ENCODE measurements around the gene UBE2G1.

Gene UBE2G1

DNA sequence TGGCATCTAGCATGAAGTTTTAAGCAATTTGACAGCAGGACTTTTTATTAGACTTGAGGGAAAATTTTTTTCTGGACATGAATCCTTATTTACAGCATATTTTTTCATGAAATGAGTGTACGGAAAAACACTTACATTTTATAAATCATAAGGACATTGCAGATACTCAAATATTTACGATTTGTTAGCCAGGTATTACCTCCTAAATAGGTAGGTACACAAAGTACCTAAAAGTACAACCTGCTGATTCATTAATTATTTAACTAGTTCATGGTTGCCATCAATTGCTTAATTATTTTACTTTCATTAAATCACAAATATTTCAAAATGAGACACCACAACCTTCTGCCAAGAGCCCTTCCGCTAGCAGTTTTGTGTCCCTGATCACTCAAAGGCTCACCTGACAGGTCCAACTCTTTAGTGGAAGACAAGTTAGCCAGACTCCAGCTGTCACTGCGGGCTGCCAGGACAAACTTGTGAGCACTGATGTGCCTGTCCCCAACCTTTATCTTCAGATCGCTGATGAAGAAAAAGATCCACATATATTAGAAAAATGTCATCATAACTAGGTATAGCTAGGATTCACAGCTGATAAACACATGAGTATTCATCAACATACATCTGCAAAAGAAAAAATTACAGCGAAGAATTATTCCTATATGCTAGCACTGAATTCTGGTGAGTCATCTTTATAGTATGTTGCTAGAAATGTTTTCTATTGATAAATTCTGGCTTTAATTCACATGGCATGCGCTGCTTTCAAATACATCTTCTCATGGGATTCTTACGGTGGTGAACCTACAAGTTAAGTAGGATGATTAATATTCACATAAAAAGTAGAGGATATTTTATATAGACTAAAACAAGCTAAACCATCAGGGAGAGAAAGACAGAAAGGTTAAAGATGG is 130.8 kb downstream of the UBE2G1 start:
- no peak overlapping the region for H3K27ac Mint-ChIP-seq
- H3K36me3 Mint-ChIP-seq, result peaks cover 39% of the 10 kb centered on the region
- ATAC-seq, result no peak
- no peak overlapping the region for H3K4me3 Mint-ChIP-seq
- H3K27me3 Mint-ChIP-seq, result no peaks in the 10 kb centered on the region
- no peaks in the 10 kb centered on the region for H3K9me3 Mint-ChIP-seq
- H3K4me1 Mint-ChIP-seq, result no peaks in the 10 kb centered on the region

DNA sequence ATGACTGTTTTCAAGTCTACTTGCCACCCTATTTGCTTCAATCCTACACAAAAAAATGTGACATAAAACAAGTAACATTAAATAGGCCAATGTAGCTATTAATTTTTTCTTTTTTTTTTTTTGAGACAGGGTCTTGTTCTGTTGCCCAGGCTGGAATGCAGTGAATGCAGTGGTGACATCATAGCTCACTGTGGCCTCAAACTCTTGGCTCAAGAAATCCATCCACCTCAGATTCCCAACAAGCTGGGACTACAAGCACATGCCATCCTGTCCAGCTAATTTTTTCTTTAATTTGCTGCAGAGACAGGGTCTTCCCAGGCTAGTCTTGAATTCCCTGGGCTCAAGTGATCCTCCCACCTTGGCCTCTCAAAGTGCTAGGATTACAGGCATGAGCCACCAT is 132.1 kb downstream of the UBE2G1 start:
- H3K36me3 Mint-ChIP-seq, result peaks cover 29% of the 10 kb centered on the region
- H3K4me1 Mint-ChIP-seq, result no peaks in the 10 kb centered on the region
- H3K27me3 Mint-ChIP-seq, result no peaks in the 10 kb centered on the region
- no peaks in the 10 kb centered on the region for H3K9me3 Mint-ChIP-seq
- no peak for ATAC-seq
- H3K27ac Mint-ChIP-seq, result no peak overlapping the region
- no peak overlapping the region for H3K4me3 Mint-ChIP-seq

DNA sequence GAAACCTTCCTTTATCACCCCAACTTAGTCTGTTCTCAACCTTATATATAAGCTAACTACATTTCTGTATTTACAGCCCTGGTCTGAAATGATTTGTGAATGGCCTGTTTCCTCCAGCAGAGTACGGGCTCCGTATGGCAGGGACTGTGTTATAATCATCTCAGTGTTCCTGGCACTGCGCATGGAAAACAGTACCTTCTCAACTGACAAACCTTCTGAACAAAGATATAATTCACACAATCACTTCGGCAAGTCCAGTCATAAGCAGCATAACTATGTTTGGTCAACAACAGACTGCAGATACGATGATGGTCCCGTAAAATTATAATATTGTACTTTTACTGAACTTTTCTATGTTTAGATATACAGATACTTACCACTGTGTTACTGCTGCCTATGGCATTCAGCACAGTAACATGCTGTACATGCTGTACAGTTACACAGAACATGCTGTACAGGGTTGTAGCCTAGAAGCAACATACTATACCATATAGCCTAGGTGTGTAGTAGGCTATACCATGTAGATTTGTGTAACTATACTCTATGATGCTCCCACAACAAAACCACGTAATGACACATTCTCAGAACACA is 132.7 kb downstream of the UBE2G1 start:
- Mint-ChIP-seq H3K4me1 (no peaks in the 10 kb centered on the region), H3K9me3 (no peaks in the 10 kb centered on the region), H3K27ac (no peak overlapping the region), H3K27me3 (no peaks in the 10 kb centered on the region), H3K36me3 (peaks cover 25% of the 10 kb centered on the region), H3K4me3 (no peak overlapping the region)
- no peak for ATAC-seq

DNA sequence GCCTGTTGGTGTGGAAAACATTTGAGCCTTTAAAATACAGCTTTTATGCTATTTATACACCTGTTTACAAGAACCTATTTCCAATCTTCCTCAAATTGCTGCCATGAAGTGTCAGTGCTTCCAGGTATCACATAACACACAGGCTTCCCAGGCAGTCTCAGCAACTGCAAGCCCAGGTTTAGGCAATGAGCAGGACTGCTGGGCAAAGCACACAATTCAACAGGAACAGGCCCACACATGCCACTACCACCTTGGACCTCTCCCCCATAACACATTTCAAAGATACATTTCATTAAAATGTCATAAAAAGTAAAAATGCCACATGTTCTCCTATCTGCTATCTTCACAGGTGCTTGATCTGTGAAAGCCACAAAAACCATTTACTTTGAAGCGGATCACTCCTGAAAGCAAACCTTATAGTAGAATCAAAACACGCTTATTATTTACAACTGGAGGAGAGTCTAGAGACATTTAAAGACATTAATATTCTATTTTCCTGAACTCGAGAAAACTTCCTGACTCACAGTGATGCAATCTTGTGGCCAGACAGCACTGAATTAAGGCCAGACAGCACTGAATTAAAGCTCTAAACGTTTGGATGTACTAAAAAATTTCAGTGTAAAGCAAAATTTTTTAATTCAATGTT is 134.2 kb downstream of the UBE2G1 start:
- H3K27me3 Mint-ChIP-seq, result no peaks in the 10 kb centered on the region
- no peaks in the 10 kb centered on the region for H3K9me3 Mint-ChIP-seq
- no peak overlapping the region for H3K4me3 Mint-ChIP-seq
- ATAC-seq, result no peak
- H3K4me1 Mint-ChIP-seq, result no peaks in the 10 kb centered on the region
- H3K27ac Mint-ChIP-seq, result no peak overlapping the region
- H3K36me3 Mint-ChIP-seq, result peaks cover 19% of the 10 kb centered on the region

DNA sequence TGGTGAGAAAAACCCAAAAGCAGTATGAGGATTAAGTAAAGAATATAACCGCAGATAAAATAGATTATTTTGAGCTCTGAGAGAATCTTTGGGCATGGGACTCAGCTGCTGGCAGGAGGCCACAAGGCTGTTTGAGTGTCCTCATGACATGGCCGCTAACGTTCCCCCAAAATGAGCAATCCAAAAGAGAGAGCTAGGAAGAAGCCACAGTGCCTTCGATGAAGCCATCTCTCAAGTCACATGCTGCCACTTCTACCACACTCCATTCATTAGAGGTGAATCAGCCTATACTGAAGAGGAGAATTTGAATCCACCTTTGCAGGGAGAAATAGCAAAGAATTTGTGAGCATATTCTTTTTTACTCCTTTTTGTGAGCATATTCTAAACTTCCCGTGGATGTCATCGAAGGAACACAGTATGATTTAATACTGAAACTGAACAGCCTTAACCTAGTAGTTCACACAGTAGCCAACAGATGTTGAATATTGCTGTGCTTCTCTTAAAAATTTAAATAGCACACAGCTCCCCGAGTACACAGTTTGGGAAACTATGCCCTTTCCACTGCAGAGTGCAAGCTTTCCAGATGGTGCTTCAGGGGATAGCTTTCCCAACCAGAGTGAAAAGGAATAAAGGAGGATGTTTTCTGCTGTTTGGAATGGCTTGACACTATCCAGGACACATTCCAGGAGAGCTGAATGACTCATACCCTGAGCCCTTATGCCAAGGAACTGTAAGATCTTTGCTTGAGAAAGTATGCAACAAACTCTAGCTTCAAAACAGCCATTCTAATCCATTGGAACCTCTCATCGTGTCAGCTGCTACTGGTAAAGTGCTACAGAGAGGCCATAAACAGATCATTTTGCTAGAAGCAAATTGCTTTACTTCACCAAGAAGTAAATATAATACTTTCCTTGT is 136.6 kb downstream of the UBE2G1 start:
- peaks cover 19% of the 10 kb centered on the region for H3K36me3 Mint-ChIP-seq

DNA sequence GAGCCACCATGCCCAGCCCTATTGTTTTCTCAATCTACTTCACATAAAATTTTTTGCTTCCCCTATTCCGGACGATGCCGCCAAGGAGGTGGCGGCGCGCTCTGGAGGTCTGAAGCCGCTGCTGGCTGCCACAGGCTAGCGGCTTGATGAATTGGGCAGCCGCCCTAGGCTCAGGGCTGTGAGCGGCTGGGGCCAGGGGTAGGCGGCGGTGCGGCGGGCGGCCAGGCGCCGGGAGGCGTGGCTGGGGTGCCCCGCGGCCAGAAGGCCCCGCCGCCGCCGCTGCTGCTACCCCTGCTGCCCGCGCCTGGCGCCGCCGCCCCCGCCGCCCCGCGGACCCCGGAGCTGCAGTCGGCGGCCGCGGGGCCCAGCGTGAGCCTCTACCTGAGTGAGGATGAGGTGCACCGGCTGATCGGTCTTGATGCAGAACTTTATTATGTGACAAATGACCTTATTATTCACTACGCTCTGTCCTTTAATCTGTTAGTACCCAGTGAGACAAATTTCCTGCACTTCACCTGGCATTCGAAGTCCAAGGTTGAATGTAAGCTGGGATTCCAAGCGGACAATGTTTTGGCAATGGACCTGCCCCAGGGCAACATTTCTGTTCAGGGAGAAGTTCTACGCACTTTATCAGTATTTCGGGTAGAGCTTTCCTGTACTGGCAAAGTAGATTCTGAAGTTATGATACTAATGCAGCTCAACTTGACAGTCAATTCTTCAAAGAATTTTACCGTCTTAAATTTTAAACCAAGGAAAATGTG is 144.4 kb downstream of the UBE2G1 start:
- Mint-ChIP-seq H3K27ac (no peak overlapping the region), H3K4me3 (no peak overlapping the region), H3K4me1 (no peaks in the 10 kb centered on the region), H3K9me3 (no peaks in the 10 kb centered on the region), H3K36me3 (peaks cover 14% of the 10 kb centered on the region), H3K27me3 (no peaks in the 10 kb centered on the region)
- peak; percentile 51 for ATAC-seq

More for the DNA sequence above, 136.6 kb downstream of the UBE2G1 start:
- Mint-ChIP-seq H3K4me3 (no peak overlapping the region), H3K27ac (no peak overlapping the region), H3K27me3 (no peaks in the 10 kb centered on the region), H3K9me3 (no peaks in the 10 kb centered on the region), H3K4me1 (no peaks in the 10 kb centered on the region)
- no peak for ATAC-seq

DNA sequence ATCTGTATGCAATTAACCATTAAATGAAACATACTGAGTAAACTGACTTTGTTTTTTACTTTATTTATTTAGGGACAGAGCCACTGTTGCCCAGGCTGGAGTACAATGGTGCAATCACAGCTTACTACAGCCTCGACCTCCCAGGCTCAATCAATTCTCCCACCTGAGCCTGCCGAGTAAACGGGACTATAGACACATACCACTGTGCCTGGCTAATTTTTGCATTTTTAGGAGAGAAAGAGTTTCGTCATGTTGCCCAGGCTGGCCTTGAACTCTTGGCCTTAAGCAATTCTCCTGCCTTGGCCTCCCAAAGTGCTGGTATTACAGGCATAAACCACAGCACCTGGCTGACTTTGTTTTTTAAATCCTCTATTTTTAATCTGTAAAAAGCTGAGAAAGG is 145.3 kb downstream of the UBE2G1 start:
- H3K4me3 Mint-ChIP-seq, result no peak overlapping the region
- H3K27ac Mint-ChIP-seq, result no peak overlapping the region
- no peaks in the 10 kb centered on the region for H3K27me3 Mint-ChIP-seq
- H3K4me1 Mint-ChIP-seq, result peaks cover 4% of the 10 kb centered on the region
- H3K36me3 Mint-ChIP-seq, result peaks cover 14% of the 10 kb centered on the region
- H3K9me3 Mint-ChIP-seq, result no peaks in the 10 kb centered on the region
- ATAC-seq, result no peak

DNA sequence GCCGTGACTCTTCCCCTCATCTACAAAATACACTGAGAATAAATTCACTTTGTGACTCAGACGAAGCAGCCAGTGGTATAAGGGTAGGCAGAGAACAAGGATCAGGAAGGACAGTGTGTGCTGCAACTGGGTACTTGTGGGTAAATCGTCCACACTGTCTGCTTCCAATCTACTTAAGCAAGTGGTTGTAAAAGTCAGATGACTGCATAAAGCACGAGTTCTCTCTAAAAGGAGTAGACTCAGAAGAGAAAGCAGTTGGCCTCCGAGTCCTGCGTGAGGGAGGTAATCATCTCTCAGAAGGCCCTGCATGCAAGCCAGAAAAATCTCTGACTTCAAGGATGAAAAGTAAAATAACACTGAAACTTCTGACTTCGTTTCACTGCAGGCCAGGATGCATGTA is 145.8 kb downstream of the UBE2G1 start:
- H3K4me3 Mint-ChIP-seq, result no peak overlapping the region
- H3K9me3 Mint-ChIP-seq, result no peaks in the 10 kb centered on the region
- no peak overlapping the region for H3K27ac Mint-ChIP-seq
- H3K27me3 Mint-ChIP-seq, result no peaks in the 10 kb centered on the region
- peaks cover 9% of the 10 kb centered on the region for H3K4me1 Mint-ChIP-seq
- peaks cover 15% of the 10 kb centered on the region for H3K36me3 Mint-ChIP-seq
- no peak for ATAC-seq

Measured in stimulated activated memory B cell treated with anti-CD40 and anti-IgM and Interleukin-4, amounts not matched to agents 10 μg/mL and 1 μg/mL and 100 μg/mL, for 72 hours (primary cell).